Neural cell (in vitro differentiated cells): Measurements from ENCODE around the gene CCDC17. TPM values are rescaled to one million over a fixed set of nuclear protein-coding genes. Genes with fewer than 3 reads are reported as not detected.

Source experiments
- H2AFZ ChIP-seq: fragments of 200-600, 300-800 bp; sonication (generic), shearing (Covaris generic); 2 replicates; pipeline ENCODE4 v1.6.0; 2014; ENCODE audit warnings: low read depth, mild to moderate bottlenecking, antibody characterized with exemption, low read length, moderate library complexity
- H3F3A ChIP-seq: fragments of 200-600 bp; shearing (Covaris generic); 2 replicates; pipeline ENCODE4 v1.6.1; 2016; ENCODE audit warnings: mild to moderate bottlenecking, moderate library complexity, mixed read lengths, antibody characterized with exemption, low read length; ENCODE audit not compliant: insufficient read depth, poor library complexity, severe bottlenecking
- H3K27ac ChIP-seq: fragments of 200-600, 300-800 bp; sonication (generic), shearing (Covaris generic); 2 replicates; pipeline ENCODE4 v1.5.1; 2014; ENCODE audit warnings: mild to moderate bottlenecking, low read length, moderate library complexity
- H3K27me3 ChIP-seq: fragments of 300-800, 200-600 bp; sonication (generic), shearing (Covaris generic); 2 replicates; pipeline ENCODE4 v1.6.0; 2014; ENCODE audit warnings: mild to moderate bottlenecking, low read depth, low read length, moderate library complexity; ENCODE audit not compliant: insufficient read depth
- H3K36me3 ChIP-seq: fragments of 300-800, 200-600 bp; sonication (generic), shearing (Covaris generic); 2 replicates; pipeline ENCODE4 v1.5.1; 2014; ENCODE audit warnings: mild to moderate bottlenecking, antibody characterized with exemption, low read length, moderate library complexity; ENCODE audit not compliant: insufficient read depth
- H3K4me2 ChIP-seq: fragments of 300-800, 200-600 bp; sonication (generic), shearing (Covaris generic); 2 replicates; pipeline ENCODE4 v1.6.0; 2014; ENCODE audit warnings: mild to moderate bottlenecking, low read length
- H3K4me3 ChIP-seq: fragments of 300-800, 200-600 bp; sonication (generic), shearing (Covaris generic); 2 replicates; pipeline ENCODE4 v1.5.1; 2014; ENCODE audit warnings: mild to moderate bottlenecking, low read length, moderate library complexity
- H3K79me2 ChIP-seq: fragments of 200-600 bp; shearing (Covaris generic); replicated peaks from 2 replicates; pipeline ENCODE4 v1.6.0; 2014; ENCODE audit warnings: mild to moderate bottlenecking, low read length, moderate library complexity; ENCODE audit not compliant: insufficient read depth
- H3K9ac ChIP-seq: fragments of 300-800, 200-600 bp; sonication (generic), shearing (Covaris generic); 2 replicates; pipeline ENCODE4 v1.6.1; 2016; ENCODE audit warnings: mild to moderate bottlenecking, low read length, mixed read lengths
- H3K9me2 ChIP-seq: fragments of 200-600 bp; shearing (Covaris generic); 2 replicates; pipeline ENCODE4 v1.6.1; 2016; ENCODE audit warnings: mild to moderate bottlenecking, low read length, mixed read lengths; ENCODE audit not compliant: insufficient read depth
- H3K9me3 ChIP-seq: fragments of 200-600, 300-800 bp; sonication (generic), shearing (Covaris generic); 2 replicates; pipeline ENCODE4 v1.6.1; 2016; ENCODE audit warnings: mild to moderate bottlenecking, mixed run types, low read length, moderate library complexity, mixed read lengths
- H4K20me1 ChIP-seq: fragments of 200-600 bp; shearing (Covaris generic); 2 replicates; pipeline ENCODE4 v1.6.1; 2016; ENCODE audit warnings: mild to moderate bottlenecking, mixed run types; ENCODE audit not compliant: insufficient read depth
- CTCF ChIP-seq: fragments of 450-650 bp; IDR thresholded peaks from 2 replicates; pipeline ENCODE4 v1.5.1; 2014; ENCODE audit warnings: antibody characterized with exemption, mild to moderate bottlenecking, moderate library complexity; ENCODE audit not compliant: poor library complexity, severe bottlenecking
- EP300 ChIP-seq: fragments of 450-650 bp; conservative IDR thresholded peaks from 2 replicates; pipeline ENCODE4 v1.6.1; 2014; ENCODE audit warnings: antibody characterized with exemption, mild to moderate bottlenecking, moderate library complexity; ENCODE audit not compliant: poor library complexity, severe bottlenecking
- EZH2 ChIP-seq: fragments of 200-600, 300-800 bp; shearing (Covaris generic), sonication (generic); IDR thresholded peaks from 2 replicates; pipeline ENCODE4 v1.6.1; 2014; ENCODE audit warnings: antibody characterized with exemption, low read length, borderline replicate concordance, mild to moderate bottlenecking; ENCODE audit not compliant: insufficient read depth, poor library complexity, severe bottlenecking
- MXI1 ChIP-seq: fragments of 450-650 bp; conservative IDR thresholded peaks from 2 replicates; pipeline ENCODE4 v1.6.1; 2014; ENCODE audit warnings: antibody characterized with exemption, mild to moderate bottlenecking; ENCODE audit not compliant: poor library complexity, severe bottlenecking
- POLR2AphosphoS5 ChIP-seq: IDR thresholded peaks from 2 replicates; pipeline ENCODE4 v1.6.1; 2012
- RAD21 ChIP-seq: fragments of 450-650 bp; conservative IDR thresholded peaks from 2 replicates; pipeline ENCODE4 v1.6.1; 2014; ENCODE audit warnings: antibody characterized with exemption, mild to moderate bottlenecking, moderate library complexity
- REST ChIP-seq: IDR thresholded peaks from 2 replicates; pipeline ENCODE4 v1.6.1; 2012; ENCODE audit warnings: borderline replicate concordance
- SMC3 ChIP-seq: fragments of 450-650 bp; conservative IDR thresholded peaks from 2 replicates; pipeline ENCODE4 v1.6.1; 2014; ENCODE audit warnings: antibody characterized with exemption, mild to moderate bottlenecking, moderate library complexity; ENCODE audit not compliant: poor library complexity
- TAF1 ChIP-seq: IDR thresholded peaks from 2 replicates; pipeline ENCODE4 v1.6.1; 2012; ENCODE audit warnings: low read depth
- polyA plus RNA-seq: library from polyadenylated mRNA; depleted of rRNA; stranded (reverse); fragments of >200 nt; gene quantifications from 2 replicates; pipeline ENCODE4 v1.2.3, GENCODE V29; 2014

CCDC17 gene
- polyA plus RNA-seq, 1 donor from 2014 or later = 1.1 TPM

- no peak overlapping the region for H3K4me2 ChIP-seq
- H3K9me2 ChIP-seq = no peaks in the 10 kb centered on the region
- no peaks in the 10 kb centered on the region for H3K36me3 ChIP-seq
- no peak overlapping the region for H2AFZ ChIP-seq
- no peaks in the 10 kb centered on the region for H3K9me3 ChIP-seq
- no peak overlapping the region for H3K27ac ChIP-seq
- TF ChIP-seq REST (no peak), MXI1 (no peak), EZH2 (no peak), SMC3 (no peak), CTCF (no peak)
- H4K20me1 ChIP-seq = no peaks in the 10 kb centered on the region
- H3F3A ChIP-seq = no peaks in the 10 kb centered on the region
- H3K9ac ChIP-seq = no peak overlapping the region
- no peaks in the 10 kb centered on the region for H3K79me2 ChIP-seq
- no peaks in the 10 kb centered on the region for H3K27me3 ChIP-seq
- no peak overlapping the region for H3K4me3 ChIP-seq
Measured at GRCh38 chr1:45640293-45640692, 16.4 kb upstream of the CCDC17 start.

- Histone ChIP-seq H3K36me3 (peaks cover 5% of the 10 kb centered on the region), H3K9me3 (no peaks in the 10 kb centered on the region), H3K27me3 (no peaks in the 10 kb centered on the region), H3K4me2 (no peak overlapping the region), H3K4me3 (no peak overlapping the region), H3K27ac (no peak overlapping the region), H3K9me2 (no peaks in the 10 kb centered on the region), H3F3A (no peaks in the 10 kb centered on the region), H2AFZ (no peak overlapping the region), H4K20me1 (no peaks in the 10 kb centered on the region), H3K79me2 (no peaks in the 10 kb centered on the region), H3K9ac (no peak overlapping the region)
- no peak for TF ChIP-seq POLR2AphosphoS5
- TF ChIP-seq SMC3 = no peak
- no peak for TF ChIP-seq REST
- no peak for TF ChIP-seq CTCF
- TF ChIP-seq RAD21 = no peak
- TF ChIP-seq TAF1 = no peak
- no peak for TF ChIP-seq MXI1
- TF ChIP-seq EZH2 = no peak
- TF ChIP-seq EP300 = no peak
Measured at GRCh38 chr1:45635211-45635610, 11.4 kb upstream of the CCDC17 start.
